Bone marrow (tissue), 2 donors: Measurements from ENCODE around the gene G6PC2.

Experiments
- DNase-seq, 2 donors: peaks; one replicate each; lab custom pipeline; 2025; lab: John Stamatoyannopoulos, UW

The G6PC2 gene

DNA sequence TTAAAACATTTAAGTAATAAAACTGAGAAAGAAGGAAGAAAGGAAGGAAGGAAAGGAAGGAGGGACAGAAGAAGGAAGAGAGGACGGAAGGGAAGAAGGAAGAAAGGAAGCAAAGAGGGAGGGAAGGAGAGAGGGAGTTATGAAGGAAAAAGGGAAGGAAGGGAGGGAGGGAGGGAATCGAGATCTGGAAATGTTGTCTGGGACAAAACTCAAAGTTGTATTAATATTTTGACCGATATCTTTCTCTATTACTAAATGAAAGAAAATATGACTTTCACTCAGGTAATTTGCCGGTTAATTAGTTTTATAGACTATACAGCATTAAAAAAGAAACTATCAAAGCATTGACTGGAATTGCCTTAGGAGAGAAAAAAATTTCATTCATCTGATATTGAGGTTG lies 44.4 kb downstream of the G6PC2 start:
- DNase-seq = no peak

DNA sequence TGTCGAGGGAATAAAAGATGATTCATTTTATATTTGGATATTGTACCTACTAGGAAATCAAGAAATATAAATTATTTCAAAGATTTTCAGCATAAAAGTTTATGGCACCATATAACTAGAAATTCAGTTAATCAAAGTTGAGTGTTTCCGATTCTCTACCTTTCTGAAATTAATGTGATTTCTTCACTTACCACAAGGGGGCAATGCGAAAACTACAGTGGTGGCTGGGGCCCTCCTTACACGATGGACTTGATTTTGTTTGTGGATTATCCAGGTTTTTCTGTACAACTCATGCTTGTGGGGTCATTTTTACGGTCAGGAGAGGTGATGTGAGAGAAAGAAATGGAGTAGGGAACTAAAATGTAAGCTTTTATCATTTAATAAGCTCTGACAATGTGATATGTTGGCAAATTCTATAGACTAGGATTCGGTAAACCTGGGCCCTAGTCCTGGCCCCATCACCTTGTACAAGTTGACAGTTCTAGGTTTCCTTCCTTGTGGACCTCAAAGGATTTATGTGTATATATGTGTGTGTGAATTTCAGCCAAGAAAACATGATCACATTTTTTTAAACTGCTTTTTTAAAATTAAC lies 47.6 kb downstream of the G6PC2 start:
- no peak for DNase-seq

- DNase-seq = no peak
These were observed 48.2 kb downstream of the G6PC2 start for GRCh38 chr2:168949324-168949723.

- DNase-seq = no peak
These were observed 50.8 kb downstream of the G6PC2 start for GRCh38 chr2:168951871-168952270.

GRCh38 chr2:168952424-168952823 lies 51.3 kb downstream of the G6PC2 start:
- no peak for DNase-seq

- no peak for DNase-seq
These were observed 53.2 kb downstream of the G6PC2 start for GRCh38 chr2:168954256-168954655.

DNA sequence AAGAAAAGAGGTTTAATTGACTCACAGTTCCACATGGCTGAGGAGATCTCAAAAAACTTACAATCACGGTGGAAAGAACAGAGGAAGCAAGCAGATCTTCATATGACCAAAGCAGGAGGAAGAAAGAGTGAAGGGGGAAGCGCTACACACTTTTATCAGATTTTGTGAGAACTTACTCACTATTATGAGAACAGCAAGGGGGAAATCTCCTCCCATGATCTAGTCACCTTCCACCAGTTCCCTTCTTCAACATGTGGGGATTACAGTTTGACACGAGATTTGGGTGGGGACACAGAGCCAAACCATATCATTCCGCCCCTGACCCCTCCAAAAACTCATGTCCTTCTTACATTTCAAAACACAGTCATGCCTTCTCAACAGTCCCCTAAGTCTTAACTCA lies 54.2 kb downstream of the G6PC2 start:
- no peak for DNase-seq

DNA sequence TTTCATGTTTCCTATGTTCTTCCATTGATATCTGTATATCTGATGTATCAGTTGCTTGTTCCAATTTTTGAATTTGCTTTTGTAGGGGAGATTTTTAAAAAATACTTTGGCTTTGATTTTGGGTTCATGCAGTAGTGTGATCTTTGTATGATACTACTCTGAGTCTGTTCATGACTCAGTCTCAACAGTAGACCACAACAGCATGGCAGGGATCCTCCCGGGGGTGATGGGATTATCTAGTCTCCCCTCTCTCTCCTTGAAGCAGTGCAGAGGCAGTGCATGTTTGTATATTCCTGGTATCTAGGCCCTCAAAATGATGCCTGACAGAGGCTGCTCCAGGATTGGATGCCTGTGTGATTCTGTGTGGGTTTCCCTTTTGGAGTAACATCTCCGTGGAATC lies 55.3 kb downstream of the G6PC2 start:
- DNase-seq = no peak
